GM12878 (cell line): ENCODE measurements around the gene PMP22. TPM values are rescaled to one million over a fixed set of nuclear protein-coding genes. Genes with fewer than 3 reads are reported as not detected.

Source experiments
- ATAC-seq: fragments of 200-7000 bp; cut with Tn5 transposase; 3 replicates; pipeline ENCODE4 v1.9.1; 2020; ENCODE audit warnings: mild to moderate bottlenecking, moderate library complexity
- BruUV-seq: library from RNA; stranded (reverse); fragments of 400-500 nt; replicated peaks from 2 replicates; lab custom pipeline; 2021; lab: Mats Ljungman, UMichigan
- CTCF ChIA-PET: fragments of 300-600 bp; sonication (Branson Sonifier 250); formaldehyde crosslinking; extraction: SDS; loops from one replicate; lab custom pipeline; 2021; ENCODE audit warnings: inconsistent platforms; lab: Yijun Ruan, JAX
- POLR2A ChIA-PET: fragments of 350-600 bp; formaldehyde crosslinking; extraction: SDS; loops from one replicate; lab custom pipeline; 2021; ENCODE audit warnings: inconsistent platforms; lab: Charles Lee
- RAD21 ChIA-PET: fragments of 300-600 bp; sonication (Branson Sonifier 250); formaldehyde crosslinking; loops from one replicate; lab custom pipeline; 2023; ENCODE audit warnings: antibody characterized with exemption; ENCODE audit not compliant: unreplicated experiment; lab: Charles Lee
- SMC1A ChIA-PET: fragments of 300-600 bp; sonication (Branson Sonifier 250); formaldehyde crosslinking; loops from one replicate; lab custom pipeline; 2023; ENCODE audit not compliant: unreplicated experiment, uncharacterized antibody; lab: Charles Lee
- DNase-seq: peaks from one replicate; pipeline ENCODE4 v3.0.0-alpha.2; 2011; ENCODE audit warnings: low read depth, low spot score
- FAIRE-seq: peaks from 3 replicates; lab custom pipeline; 2011; peaks lifted over from hg19 to GRCh38; lab: Jason Lieb, UNC
- H2AFZ ChIP-seq: 2 replicates; pipeline ENCODE4 v1.6.0; 2011; ENCODE audit warnings: low read depth, low read length, control low read depth; ENCODE audit not compliant: control insufficient read depth
- H3K27ac ChIP-seq: 2 replicates; pipeline ENCODE4 v1.5.1; 2011; ENCODE audit warnings: control low read depth; ENCODE audit not compliant: control insufficient read depth, insufficient read depth
- H3K27me3 ChIP-seq, 2 experiments: replicated peaks in 1 of 2; 2 replicates each; pipeline versions ENCODE4 v1.6.0 to v1.6.1; 2011; ENCODE audit warnings: low read length in 1 of 2; ENCODE audit not compliant: control insufficient read depth in 2 of 2, insufficient read depth in 2 of 2
- H3K36me3 ChIP-seq, 2 experiments: 2 replicates each; pipeline ENCODE4 v1.5.1; 2011; ENCODE audit warnings: low read length in 1 of 2; ENCODE audit not compliant: control insufficient read depth in 2 of 2, insufficient read depth in 2 of 2
- H3K4me1 ChIP-seq: 2 replicates; pipeline ENCODE4 v1.6.1; 2011; ENCODE audit warnings: mild to moderate bottlenecking, low read length, moderate library complexity, mixed read lengths; ENCODE audit not compliant: control insufficient read depth, insufficient read depth
- H3K4me2 ChIP-seq: 2 replicates; pipeline ENCODE4 v1.6.0; 2011; ENCODE audit warnings: control low read depth; ENCODE audit not compliant: control insufficient read depth, insufficient read depth
- H3K4me3 ChIP-seq: fragments of 200-600 bp; sonication (generic); 2 replicates; pipeline ENCODE4 v1.5.1; 2016
- H3K79me2 ChIP-seq: 2 replicates; pipeline ENCODE4 v1.6.0; 2011; ENCODE audit warnings: low read length; ENCODE audit not compliant: control insufficient read depth, insufficient read depth
- H3K9ac ChIP-seq: 2 replicates; pipeline ENCODE4 v1.8.0; 2011; ENCODE audit warnings: low read length, control low read depth, mixed read lengths; ENCODE audit not compliant: control insufficient read depth, insufficient read depth
- H3K9me3 ChIP-seq: replicated peaks from 3 replicates; pipeline ENCODE4 v1.5.1; 2011; ENCODE audit warnings: mild to moderate bottlenecking, low read length; ENCODE audit not compliant: control insufficient read depth, insufficient read depth
- H4K20me1 ChIP-seq: 2 replicates; pipeline ENCODE4 v1.6.0; 2011; ENCODE audit not compliant: control insufficient read depth, insufficient read depth
- BACH1 ChIP-seq: fragments of 450-650 bp; IDR thresholded peaks from 2 replicates; pipeline ENCODE4 v1.6.1; 2017; ENCODE audit warnings: mild to moderate bottlenecking, borderline replicate concordance
- BMI1 ChIP-seq: fragments of 450-650 bp; IDR thresholded peaks from 2 replicates; pipeline ENCODE4 v1.6.1; 2016; ENCODE audit warnings: mild to moderate bottlenecking, moderate library complexity, borderline replicate concordance
- CEBPZ ChIP-seq: fragments of 150-350 bp; IDR thresholded peaks from 2 replicates; pipeline ENCODE4 v1.6.1; 2016; ENCODE audit warnings: low read depth, low read length
- CREM ChIP-seq: IDR thresholded peaks from 2 replicates; pipeline ENCODE4 v1.6.1; 2014; ENCODE audit warnings: antibody characterized with exemption, low read depth
- EGR1 ChIP-seq, 2 experiments: IDR thresholded peaks; 1 replicate in 1 of 2; 2 replicates in 1 of 2; pipeline ENCODE4 v1.6.1; 2011 to 2012; ENCODE audit warnings: low read depth in 2 of 2, low read length in 2 of 2, borderline replicate concordance in 1 of 2, mild to moderate bottlenecking in 1 of 2, moderate library complexity in 1 of 2
- HDAC6 ChIP-seq: fragments of 200-600 bp; sonication (generic); IDR thresholded peaks from one replicate; pipeline ENCODE4 v1.8.0; 2017; ENCODE audit warnings: antibody characterized with exemption; ENCODE audit not compliant: unreplicated experiment
- LARP7 ChIP-seq: fragments of 450-650 bp; IDR thresholded peaks from 2 replicates; pipeline ENCODE4 v1.6.1; 2017; ENCODE audit warnings: mild to moderate bottlenecking
- MYB ChIP-seq: fragments of 150-350 bp; IDR thresholded peaks from 2 replicates; pipeline ENCODE4 v1.6.1; 2014; ENCODE audit warnings: mild to moderate bottlenecking, low read depth, low read length, borderline replicate concordance
- MYC ChIP-seq: IDR thresholded peaks from 2 replicates; pipeline ENCODE4 v1.6.1; 2011; ENCODE audit warnings: mild to moderate bottlenecking, low read length, moderate library complexity, inconsistent platforms; ENCODE audit not compliant: insufficient read depth, insufficient replicate concordance, insufficient read length, severe bottlenecking
- NFYA ChIP-seq: IDR thresholded peaks from 2 replicates; pipeline ENCODE4 v1.6.1; 2011; ENCODE audit warnings: low read depth, mild to moderate bottlenecking, low read length, improper control_type of control experiment, borderline replicate concordance
- NFYB ChIP-seq: IDR thresholded peaks from 2 replicates; pipeline ENCODE4 v1.6.1; 2011; ENCODE audit warnings: low read depth, mild to moderate bottlenecking, low read length, improper control_type of control experiment, moderate library complexity; ENCODE audit not compliant: insufficient read depth
- NR2C1 ChIP-seq: fragments of 450-650 bp; IDR thresholded peaks from 2 replicates; pipeline ENCODE4 v1.6.1; 2017; ENCODE audit warnings: antibody characterized with exemption, mild to moderate bottlenecking, moderate library complexity
- NRF1 ChIP-seq: conservative IDR thresholded peaks from 2 replicates; pipeline ENCODE4 v1.6.1; 2011; ENCODE audit warnings: mild to moderate bottlenecking, low read depth, low read length, improper control_type of control experiment
- PKNOX1 ChIP-seq: fragments of 450-650 bp; IDR thresholded peaks from 2 replicates; pipeline ENCODE4 v1.6.1; 2016; ENCODE audit warnings: mild to moderate bottlenecking
- POLR2AphosphoS2 ChIP-seq: IDR thresholded peaks from 2 replicates; pipeline ENCODE4 v1.6.1; 2011; ENCODE audit warnings: low read depth, mild to moderate bottlenecking, low read length, improper control_type of control experiment, moderate library complexity
- RB1 ChIP-seq: fragments of 450-650 bp; formaldehyde crosslinking; IDR thresholded peaks from 2 replicates; pipeline ENCODE4 v1.6.1; 2017; ENCODE audit warnings: mild to moderate bottlenecking, borderline replicate concordance
- TARDBP ChIP-seq: IDR thresholded peaks from 2 replicates; pipeline ENCODE4 v1.6.1; 2016; ENCODE audit warnings: borderline replicate concordance
- TCF7 ChIP-seq: IDR thresholded peaks from 2 replicates; pipeline ENCODE4 v1.6.1; 2014; ENCODE audit warnings: antibody characterized with exemption, borderline replicate concordance
- ZNF24 ChIP-seq: fragments of 450-650 bp; IDR thresholded peaks from 2 replicates; pipeline ENCODE4 v1.6.1; 2017; ENCODE audit warnings: antibody characterized with exemption, mild to moderate bottlenecking
- WGBS: methylation state at CpG from one replicate; pipeline ENCODE4 v1.1.6; 2016; ENCODE audit warnings: low lambda C conversion rate; ENCODE audit not compliant: insufficient replicate concordance, insufficient coverage; ENCODE audit errors: missing lambda C conversion rate; 5-methylcytosine and 5-hydroxymethylcytosine counted together
- in situ Hi-C: fragments of 300-500 bp; cut with MboI; formaldehyde crosslinking; loops from 9 replicates; pipeline ENCODE4 v1.14.3; 2018; ENCODE audit warnings: mixed read lengths
- intact Hi-C: fragments of 100-400 bp; cut with micrococcal nuclease; formaldehyde crosslinking; loops from one replicate; pipeline ENCODE4 v1.14.2; 2022; ENCODE audit not compliant: unreplicated experiment
- polyA plus RNA-seq, 11 experiments: library from polyadenylated mRNA; depleted of rRNA in 4 of 11; unstranded in 6 of 11; stranded (reverse) in 5 of 11; fragments of >200 nt; fragmentation: Nextera tagmentation in 4 of 11; fragmentation: Illumina TruSeq in 1 of 11; extraction: Ambion mirVana in 4 of 11; extraction: Trizol in 1 of 11; gene quantifications; 1 replicate in 1 of 11; 2 replicates in 10 of 11; pipeline versions ENCODE4 v1.2.1 to v1.2.3, GENCODE V29; 2011 to 2016; ENCODE audit warnings: inconsistent platforms in 2 of 11, missing spikeins in 2 of 11, low read depth in 1 of 11
- total RNA-seq, 4 experiments: library from RNA; depleted of rRNA in 3 of 4; stranded (reverse); fragments of >200 nt in 3 of 4; fragmentation: Illumina TruSeq in 1 of 4; extraction: Trizol in 1 of 4; gene quantifications; 2 replicates each; pipeline versions ENCODE4 v1.2.1 to v1.2.3, GENCODE V29; 2013 to 2021
- TF ChIP-seq, protein P1 (sequence below): fragments of 450-650 bp; IDR thresholded peaks from 2 replicates; pipeline ENCODE4 v1.6.1; 2017; ENCODE audit warnings: borderline replicate concordance

Gene PMP22
- total and polyA plus RNA-seq, 10 of the 15 experiments (the other 5 are each of a cell fraction or from before 2014, with no cell fraction given), result 0.59 TPM; not detected in 9

GRCh38 chr17:15267996-15268395 is 2.9 kb upstream of the PMP22 start:
- WGBS, result 22% methylated on average over 3 of the region's 3 CpGs
- Histone ChIP-seq H3K4me1 (no peaks in the 10 kb centered on the region), H3K9ac (no peak overlapping the region), H4K20me1 (no peaks in the 10 kb centered on the region), H3K36me3 (no peaks in the 10 kb centered on the region), H3K4me3 (no peak overlapping the region), H3K4me2 (no peak overlapping the region), H3K27ac (no peak overlapping the region), H3K9me3 (no peaks in the 10 kb centered on the region), H3K79me2 (no peaks in the 10 kb centered on the region), H2AFZ (no peak overlapping the region), H3K27me3 (peaks cover 0 to under 1% of the 10 kb centered on the region in 2 experiments; a peak in 1 of 4 replicates)
- ChIA-PET POLR2A (no interaction called here), RAD21 (no interaction called here), SMC1A (no interaction called here), CTCF (no interaction called here)
- no TSS peak for BruUV-seq
- FAIRE-seq (no peak), ATAC-seq (no peak), DNase-seq (no peak)
- TF ChIP-seq POLR2AphosphoS2 (no peak), BACH1 (no peak), HDAC6 (no peak), CEBPZ (no peak), NRF1 (no peak), ZNF24 (no peak), LARP7 (no peak), MYB (no peak), CREM (no peak), NFYB (no peak), PKNOX1 (no peak), MYC (no peak), EGR1 (IDR thresholded peaks at IDR 0.05; ENCODE audit: borderline replicate concordance in 1 of 2, low read depth in 2 of 2, low read length in 2 of 2) (no peak), TCF7 (no peak), BMI1 (no peak), RB1 (no peak), NFYA (no peak), TARDBP (no peak), NR2C1 (no peak)
- TF ChIP-seq, protein P1, sequence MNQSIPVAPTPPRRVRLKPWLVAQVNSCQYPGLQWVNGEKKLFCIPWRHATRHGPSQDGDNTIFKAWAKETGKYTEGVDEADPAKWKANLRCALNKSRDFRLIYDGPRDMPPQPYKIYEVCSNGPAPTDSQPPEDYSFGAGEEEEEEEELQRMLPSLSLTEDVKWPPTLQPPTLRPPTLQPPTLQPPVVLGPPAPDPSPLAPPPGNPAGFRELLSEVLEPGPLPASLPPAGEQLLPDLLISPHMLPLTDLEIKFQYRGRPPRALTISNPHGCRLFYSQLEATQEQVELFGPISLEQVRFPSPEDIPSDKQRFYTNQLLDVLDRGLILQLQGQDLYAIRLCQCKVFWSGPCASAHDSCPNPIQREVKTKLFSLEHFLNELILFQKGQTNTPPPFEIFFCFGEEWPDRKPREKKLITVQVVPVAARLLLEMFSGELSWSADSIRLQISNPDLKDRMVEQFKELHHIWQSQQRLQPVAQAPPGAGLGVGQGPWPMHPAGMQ, result no peak
- in situ Hi-C loops (loop anchor here (25.0 kb wide), 1 partner anchor 719 kb away; the partner anchor contains the start of genes TTC19 and ZSWIM7), intact Hi-C loops (no loop called here)
